GM13976 (cell line): ENCODE data around the gene FAAH.

Experiments used
- DNase-seq: peaks from one replicate; pipeline ENCODE4 v3.0.0; 2012; ENCODE audit warnings: low spot score
- CTCF ChIP-seq: IDR thresholded peaks from 2 replicates; pipeline ENCODE4 v1.5.1; 2012; ENCODE audit warnings: borderline replicate concordance, mild to moderate bottlenecking; ENCODE audit not compliant: insufficient read depth; ENCODE audit errors: extremely low read depth, missing control alignments, control extremely low read depth
- in situ Hi-C: fragments of 300-500 bp; cut with MboI; formaldehyde crosslinking; loops from one replicate; pipeline ENCODE4 v1.12.0; 2022; ENCODE audit warnings: low sequenced_read_pairs, mixed read lengths, inconsistent platforms; ENCODE audit not compliant: unreplicated experiment

FAAH gene

DNA sequence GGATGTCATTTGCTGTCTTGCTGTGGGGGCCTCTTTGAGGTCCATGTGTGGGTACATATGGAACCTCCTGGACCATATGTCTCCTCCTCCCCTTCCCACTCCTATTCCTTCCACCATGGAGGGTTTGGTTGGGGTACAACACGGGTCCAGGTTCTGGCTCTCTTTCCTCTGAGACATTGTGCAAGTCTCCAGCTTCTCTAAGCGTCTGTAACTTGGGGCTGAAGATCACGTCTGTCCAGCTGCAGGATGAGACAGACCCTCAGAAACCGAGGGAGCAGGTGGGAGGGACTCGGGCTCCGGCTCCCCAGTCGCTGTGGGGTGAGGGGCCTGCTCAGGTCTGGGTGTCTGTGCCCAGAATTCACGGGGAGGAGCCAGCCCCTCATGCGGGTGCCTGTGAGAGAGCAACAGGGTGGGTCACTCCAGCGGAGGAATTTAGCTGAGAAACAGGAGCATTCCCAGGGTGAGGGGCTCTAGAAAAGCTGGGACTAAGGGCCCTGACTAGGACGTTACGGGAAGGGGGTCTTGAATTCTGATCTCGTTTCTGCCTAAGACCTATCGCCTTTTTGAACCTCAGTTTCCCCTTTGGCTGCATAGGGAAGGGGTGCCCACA, 53.5 kb downstream of the FAAH start:
- TF ChIP-seq CTCF, result no peak
- in situ Hi-C loops, result no loop called here
- no peak for DNase-seq

DNA sequence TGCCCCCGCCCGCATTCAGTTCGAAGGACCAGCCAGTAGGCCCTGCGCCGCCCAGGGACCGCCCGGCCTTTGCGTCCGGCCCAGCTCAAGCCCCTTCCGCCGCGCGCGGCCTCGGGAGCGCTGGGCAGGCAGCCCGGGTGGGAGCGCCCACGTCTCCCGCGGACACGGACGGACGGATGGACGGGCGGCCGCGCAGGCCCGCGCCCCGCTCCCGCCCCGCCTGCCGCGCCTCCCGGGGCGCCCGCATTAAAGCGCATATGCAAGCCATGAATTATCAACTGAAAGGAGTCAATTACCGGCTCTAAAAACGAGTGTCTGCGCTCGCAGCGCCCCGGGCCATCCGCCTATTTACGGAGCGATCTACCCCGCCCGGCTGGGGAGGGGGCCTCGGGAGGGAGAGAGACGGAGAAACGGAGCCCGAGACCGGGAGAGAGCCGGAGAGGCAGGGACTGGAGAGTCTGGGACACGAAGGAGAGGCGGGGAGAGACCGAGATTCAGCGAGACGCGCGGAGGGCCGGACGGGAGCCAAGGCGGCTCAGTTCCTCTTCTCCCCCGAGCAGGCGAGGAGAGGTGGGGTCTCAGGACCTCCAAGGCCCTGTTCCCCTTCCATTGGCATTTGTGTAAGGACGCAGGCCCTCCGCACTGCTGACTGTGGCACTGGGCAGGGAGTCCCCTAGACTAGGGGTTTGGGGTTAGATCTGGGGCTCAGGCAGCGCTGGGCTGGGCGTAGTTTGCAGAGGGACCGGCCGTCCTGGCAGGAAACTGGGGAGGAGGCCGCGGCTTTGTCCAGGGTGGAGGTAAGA, 54.2 kb downstream of the FAAH start:
- no peak for TF ChIP-seq CTCF
- DNase-seq, result no peak
- in situ Hi-C loops, result no loop called here

DNA sequence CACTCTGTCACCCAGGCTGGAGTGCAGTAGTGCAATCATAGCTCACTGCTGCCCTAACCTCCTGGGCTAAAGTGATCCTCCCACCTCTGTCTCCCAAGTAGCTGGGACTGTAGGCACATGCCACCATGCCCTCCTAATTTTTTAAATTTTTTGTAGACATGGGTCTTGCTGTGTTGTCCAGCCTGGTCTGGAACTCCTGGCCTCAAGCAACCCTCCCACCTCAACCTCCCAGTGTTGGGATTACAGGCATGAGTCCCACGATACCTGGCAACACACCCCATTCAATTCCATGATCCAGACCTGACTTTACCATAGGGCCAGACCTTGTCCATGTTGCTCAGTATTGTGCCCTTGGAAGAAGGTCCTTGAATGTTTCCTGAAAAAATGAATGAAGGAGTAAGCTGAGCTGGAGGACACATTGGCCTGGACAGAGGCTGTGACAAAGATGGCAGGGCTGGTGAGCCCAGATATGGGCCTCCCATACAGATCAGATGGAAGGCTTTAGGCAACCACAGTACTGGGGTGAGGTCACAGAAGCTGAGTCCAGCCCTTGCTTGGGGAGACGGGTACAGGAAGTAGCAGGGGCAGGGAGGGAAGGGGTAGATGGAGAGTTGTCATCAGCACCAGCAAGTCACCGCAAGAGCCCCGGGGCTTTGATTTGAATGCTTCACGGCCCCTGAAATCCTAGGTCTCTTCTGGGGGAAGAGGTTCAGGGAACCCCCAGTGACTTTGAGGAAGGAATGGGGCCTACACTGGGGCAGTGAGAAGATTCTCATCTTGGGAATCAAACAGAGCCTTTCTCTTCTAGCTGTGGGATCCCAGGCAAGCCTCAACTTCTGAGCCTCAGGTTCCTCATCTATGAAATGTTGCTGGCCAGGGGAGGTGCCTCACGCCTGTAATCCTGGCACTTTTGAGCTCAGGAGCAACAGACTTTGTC, 55.4 kb downstream of the FAAH start:
- no peak for DNase-seq
- in situ Hi-C loops, result no loop called here
- TF ChIP-seq CTCF, result no peak

DNA sequence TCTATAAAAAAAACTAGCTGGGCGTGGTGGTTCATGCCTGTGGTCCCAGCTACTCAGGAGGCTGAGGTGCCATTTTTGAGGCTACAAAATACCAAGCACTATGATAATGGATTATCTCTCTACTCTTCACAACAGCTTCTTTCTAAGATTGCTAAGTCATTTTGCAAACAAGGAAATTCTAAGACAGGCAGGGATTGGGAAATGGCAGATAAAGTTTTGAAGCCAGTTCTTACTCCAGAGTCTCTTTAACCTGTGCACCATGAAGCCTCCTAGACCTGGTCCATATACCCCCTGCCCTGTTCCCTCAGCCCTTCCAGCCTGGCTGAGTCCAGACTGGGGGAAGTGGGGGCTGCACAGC, 56.0 kb downstream of the FAAH start:
- in situ Hi-C loops, result no loop called here
- DNase-seq, result no peak
- no peak for TF ChIP-seq CTCF

DNA sequence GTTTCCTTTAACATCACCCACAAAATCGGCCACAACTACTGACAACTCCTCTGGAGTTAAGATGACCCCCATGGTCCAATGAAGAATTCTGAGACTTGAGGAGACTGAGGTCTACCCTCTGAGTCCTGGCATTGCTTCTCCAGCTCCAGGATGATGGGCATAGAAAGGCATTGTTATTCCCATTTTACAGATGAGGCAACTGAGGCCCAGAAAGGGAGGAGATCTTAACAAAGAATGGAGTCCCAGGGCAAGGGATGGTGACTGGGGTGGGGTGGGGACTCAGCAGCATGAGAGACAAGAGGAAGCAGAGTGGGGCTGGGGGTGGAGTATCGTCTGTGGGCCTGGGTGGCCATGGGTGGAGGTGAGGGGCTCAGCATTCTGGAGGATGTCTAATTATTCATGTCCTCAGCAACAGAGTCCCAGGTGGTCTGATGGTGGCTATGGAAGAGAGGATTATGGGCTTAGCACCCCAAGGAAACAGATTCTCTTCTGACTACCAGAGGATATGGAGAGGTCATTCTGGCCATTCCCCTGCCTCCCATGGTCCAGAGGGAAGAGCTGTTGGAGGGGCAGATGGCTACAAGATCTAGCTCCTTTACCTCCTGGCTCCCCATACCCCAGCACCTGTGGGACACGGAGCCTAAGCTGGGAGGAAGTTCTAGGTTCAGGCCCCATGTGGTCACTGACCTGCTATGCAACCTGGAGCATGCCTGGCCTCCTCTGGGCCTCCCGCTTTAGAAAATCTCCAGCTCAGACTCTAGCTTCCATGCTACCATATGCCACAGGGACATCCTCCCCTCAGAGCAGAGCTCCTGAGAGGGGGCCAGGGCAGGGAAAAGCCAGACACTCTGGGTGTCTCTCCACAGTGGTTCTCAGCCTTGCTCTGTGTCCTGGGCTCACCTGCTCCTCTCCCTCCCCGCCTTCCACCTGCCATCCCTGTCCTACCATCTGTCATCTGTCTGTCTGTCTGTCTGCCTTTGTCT, 58.1 kb downstream of the FAAH start:
- in situ Hi-C loops, result no loop called here
- TF ChIP-seq CTCF, result no peak
- no peak for DNase-seq

DNA sequence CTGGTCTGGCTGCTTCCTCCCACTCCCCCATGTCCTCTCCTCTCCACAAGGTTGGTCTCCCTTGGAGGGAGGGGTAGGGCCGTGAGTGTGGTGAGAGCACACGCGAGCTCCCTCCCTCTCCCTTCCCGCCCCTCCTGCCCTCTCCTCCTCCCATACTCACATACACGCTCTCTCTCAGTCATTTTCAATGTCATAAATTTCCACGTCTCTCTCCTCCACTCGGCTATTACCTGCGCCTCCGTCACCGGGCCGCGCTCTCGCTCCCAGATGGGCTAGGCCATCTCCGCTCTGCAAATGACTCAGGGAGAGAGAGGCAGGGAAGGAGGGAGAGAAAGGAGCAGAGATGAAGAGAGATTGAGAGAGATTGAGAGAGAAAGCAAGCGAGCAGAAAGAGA, 58.8 kb downstream of the FAAH start:
- no peak for TF ChIP-seq CTCF
- DNase-seq, result no peak
- in situ Hi-C loops, result no loop called here
